Esophagus muscularis mucosa (tissue), 4 donors: ENCODE data around the gene PMIS2. TPM values are rescaled to one million over a fixed set of nuclear protein-coding genes. Genes with fewer than 3 reads are reported as not detected.

Experiments used
- total RNA-seq, 4 donors: library from RNA; depleted of rRNA; stranded (reverse); fragments of >200 nt; gene quantifications; one replicate each; pipeline versions ENCODE4 v1.1.0 to v1.2.1, GENCODE V29; 2016

PMIS2 gene
- total RNA-seq, 4 donors from 2014 or later = not detected

Other genes starting within 250 kb of the PMIS2 start
- not detected for gene FFAR1, start 238.3 kb upstream of the PMIS2 start, total RNA-seq
- gene FFAR3, start 227.7 kb upstream of the PMIS2 start, total RNA-seq = 1 to 10 TPM in 1 of 4 donors, under 1 TPM in 1, not detected in 2; 0.17 to 2.3 TPM
- gene GPR42, start 215.1 kb upstream of the PMIS2 start, total RNA-seq = under 1 TPM in 1 of 4 donors, not detected in 3; 0.17 TPM
- 1 to 10 TPM in 1 of 4 donors, not detected in 3; 1.7 TPM for gene FFAR2, start 137.9 kb upstream of the PMIS2 start, total RNA-seq
- gene KRTDAP, start 95.7 kb upstream of the PMIS2 start, total RNA-seq = not detected
- gene DMKN, start 72.5 kb upstream of the PMIS2 start, total RNA-seq = 1 to 10 TPM; 1.7 to 5.5 (median 3.8) TPM
- not detected for gene SBSN, start 57.9 kb upstream of the PMIS2 start, total RNA-seq
- gene GAPDHS, start 52.7 kb upstream of the PMIS2 start, total RNA-seq = not detected
- gene TMEM147, start 40.5 kb upstream of the PMIS2 start, total RNA-seq = 100 to 1,000 TPM in 2 of 4 donors, 10 to 100 TPM in 2; 47.3 to 109 (median 91.6) TPM
- gene ATP4A, start 22.5 kb upstream of the PMIS2 start, total RNA-seq = not detected
- 1 to 10 TPM; 3.7 to 4.7 (median 4.3) TPM for gene HAUS5, start 26.6 kb downstream of the PMIS2 start, total RNA-seq
- 100 to 1,000 TPM in 2 of 4 donors, 10 to 100 TPM in 2; 63.1 to 112 (median 95.2) TPM for gene RBM42, start 42.9 kb downstream of the PMIS2 start, total RNA-seq
- gene ETV2, start 55.6 kb downstream of the PMIS2 start, total RNA-seq = 1 to 10 TPM in 1 of 4 donors, not detected in 3; 3.4 TPM
- 100 to 1,000 TPM; 205 to 508 (median 313) TPM for gene COX6B1, start 62.1 kb downstream of the PMIS2 start, total RNA-seq
- gene UPK1A, start 80.3 kb downstream of the PMIS2 start, total RNA-seq = not detected
- not detected for gene ZBTB32, start 118.4 kb downstream of the PMIS2 start, total RNA-seq
- 10 to 100 TPM; 22.0 to 30.6 (median 24.2) TPM for gene KMT2B, start 131.8 kb downstream of the PMIS2 start, total RNA-seq
- 1 to 10 TPM; 1.7 to 8.1 (median 5.9) TPM for gene IGFLR1, start 156.3 kb downstream of the PMIS2 start, total RNA-seq
- 10 to 100 TPM in 3 of 4 donors, 1 to 10 TPM in 1; 7.9 to 31.1 (median 20.9) TPM for gene U2AF1L4, start 159.2 kb downstream of the PMIS2 start, total RNA-seq
- gene PSENEN, start 159.5 kb downstream of the PMIS2 start, total RNA-seq = 10 to 100 TPM; 27.4 to 48.7 (median 33.8) TPM
- 10 to 100 TPM; 11.6 to 18.3 (median 15.6) TPM for gene LIN37, start 162.4 kb downstream of the PMIS2 start, total RNA-seq
- gene HSPB6, start 170.9 kb downstream of the PMIS2 start, total RNA-seq = 100 to 1,000 TPM in 2 of 4 donors, 10 to 100 TPM in 2; 64.4 to 146 (median 105) TPM
- gene PROSER3, start 172.0 kb downstream of the PMIS2 start, total RNA-seq = 1 to 10 TPM; 5.6 to 8.7 (median 7.1) TPM
- 10 to 100 TPM in 2 of 4 donors, 1 to 10 TPM in 2; 3.3 to 11.2 (median 7.7) TPM for gene ARHGAP33, start 189.4 kb downstream of the PMIS2 start, total RNA-seq
- gene PRODH2, start 226.7 kb downstream of the PMIS2 start, total RNA-seq = not detected